NCI-H1105 (cell line): ENCODE data around the gene ATP10B.

Experiments used
- DNase-seq: peaks from one replicate; lab custom pipeline; 2025; lab: John Stamatoyannopoulos, UW

Gene ATP10B

GRCh38 chr5:160692271-160692670 lies 159.7 kb downstream of the ATP10B start:
- DNase-seq, result no peak

DNA sequence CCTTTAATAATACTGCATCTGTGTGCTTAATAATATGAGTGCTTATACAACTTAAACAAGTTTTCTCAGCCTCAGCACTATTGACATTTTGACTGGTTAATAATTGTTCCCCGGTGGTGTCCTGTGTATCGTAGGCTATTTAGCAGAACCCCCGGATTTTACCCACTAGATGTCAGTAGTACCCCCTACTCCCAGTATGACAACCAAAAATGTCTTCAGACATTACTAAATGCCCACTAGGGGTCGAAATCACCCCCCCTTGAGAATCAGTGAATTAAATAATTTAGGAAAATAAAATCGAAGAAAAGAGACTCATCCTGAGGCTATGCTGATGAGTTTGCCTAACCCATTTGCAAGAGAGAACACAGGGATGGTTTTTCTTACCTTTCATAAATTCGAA lies 166.3 kb downstream of the ATP10B start:
- no peak for DNase-seq

DNA sequence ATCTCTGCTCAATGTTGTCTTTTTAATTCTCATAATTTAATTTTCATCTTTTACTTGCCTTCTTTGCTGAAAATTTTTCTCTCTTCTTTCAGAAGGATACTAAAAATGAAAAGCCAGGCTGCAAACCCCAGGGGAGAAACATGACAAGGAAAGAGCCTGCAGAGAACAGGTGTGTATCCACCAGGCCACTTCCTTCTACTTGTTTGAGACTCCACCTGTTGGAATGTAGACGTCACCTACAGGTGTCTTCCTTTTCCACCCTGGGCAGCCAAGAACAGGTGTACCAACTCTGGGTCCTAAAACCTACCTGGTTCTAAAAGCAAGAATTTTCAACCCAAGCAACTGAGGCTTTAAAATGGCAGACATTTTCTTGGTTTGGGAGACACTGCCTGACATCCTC lies 166.8 kb downstream of the ATP10B start:
- no peak for DNase-seq

DNA sequence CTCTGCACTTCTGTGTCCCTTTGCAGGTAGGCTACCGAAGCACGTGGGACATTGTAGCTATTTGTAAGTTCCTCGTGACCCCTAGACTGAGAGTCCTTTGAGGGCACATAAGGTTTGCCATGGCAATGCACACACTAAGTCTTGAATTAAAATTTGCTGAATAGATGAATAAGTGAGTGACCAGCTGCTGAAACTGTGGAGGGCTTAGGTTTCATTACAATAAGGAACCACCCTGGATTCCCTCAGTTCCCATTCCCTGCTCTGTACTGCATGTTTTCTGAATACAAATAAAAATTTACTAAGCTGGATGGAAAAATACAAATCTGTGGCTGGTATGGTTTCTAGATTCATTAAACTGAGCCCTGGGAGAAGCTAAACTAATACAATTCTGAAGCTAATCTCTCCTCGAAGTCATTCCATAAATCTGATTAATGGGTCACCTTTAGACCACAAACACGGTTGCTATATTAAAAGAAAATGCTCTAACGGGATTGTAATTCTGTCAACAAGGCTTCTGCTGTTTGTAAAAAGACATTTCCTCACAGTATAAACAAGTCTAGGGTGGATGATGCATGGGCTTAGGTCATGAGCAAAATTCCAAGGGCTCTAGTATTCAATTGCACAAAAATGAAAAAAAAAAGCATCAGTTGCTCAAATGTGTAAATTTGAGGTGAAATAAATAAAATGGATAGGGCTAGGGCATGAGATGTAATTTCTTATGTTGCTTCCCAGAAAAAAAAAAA lies 172.3 kb downstream of the ATP10B start:
- DNase-seq, result no peak

GRCh38 chr5:160675988-160676387 lies 176.0 kb downstream of the ATP10B start:
- DNase-seq, result no peak

DNA sequence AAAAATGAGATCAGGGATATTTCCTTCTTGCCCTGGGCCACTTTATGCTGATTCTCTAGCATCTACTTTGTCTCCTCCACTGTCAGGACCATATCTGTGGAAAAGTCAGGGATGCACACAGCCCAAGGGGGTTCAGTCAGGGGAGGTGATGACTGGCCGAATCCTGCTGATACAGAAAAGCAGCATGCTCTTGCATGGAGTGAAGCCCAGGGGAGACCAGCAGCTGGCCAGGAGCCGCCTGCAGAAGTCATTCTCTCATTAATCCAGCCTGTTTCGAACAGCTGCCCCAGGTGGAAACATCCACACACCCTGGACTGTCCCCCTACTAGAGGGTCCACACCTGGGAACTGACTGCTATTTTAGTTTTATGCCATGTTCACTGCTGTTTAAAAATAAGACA lies 177.1 kb downstream of the ATP10B start:
- DNase-seq, result no peak

DNA sequence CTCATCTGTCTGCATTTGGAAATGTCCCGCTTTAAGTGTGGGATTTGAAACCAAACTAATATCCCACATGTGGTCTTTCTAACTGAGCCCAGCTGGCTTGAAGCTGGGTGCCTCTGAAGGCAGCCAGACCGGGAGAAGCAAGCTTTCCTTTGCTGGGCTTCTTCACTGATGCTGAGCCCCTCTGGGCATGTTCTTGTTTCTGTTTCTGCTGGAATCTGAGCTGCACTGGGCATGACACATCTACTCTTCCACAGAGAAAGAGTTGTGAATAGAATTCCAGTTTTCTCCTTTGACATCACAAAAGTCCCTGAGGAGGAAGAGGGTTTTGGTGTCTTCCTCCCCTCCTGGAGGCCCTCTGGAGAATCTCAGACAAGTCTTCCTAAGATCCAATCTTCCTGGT lies 179.5 kb downstream of the ATP10B start:
- DNase-seq, result no peak

DNA sequence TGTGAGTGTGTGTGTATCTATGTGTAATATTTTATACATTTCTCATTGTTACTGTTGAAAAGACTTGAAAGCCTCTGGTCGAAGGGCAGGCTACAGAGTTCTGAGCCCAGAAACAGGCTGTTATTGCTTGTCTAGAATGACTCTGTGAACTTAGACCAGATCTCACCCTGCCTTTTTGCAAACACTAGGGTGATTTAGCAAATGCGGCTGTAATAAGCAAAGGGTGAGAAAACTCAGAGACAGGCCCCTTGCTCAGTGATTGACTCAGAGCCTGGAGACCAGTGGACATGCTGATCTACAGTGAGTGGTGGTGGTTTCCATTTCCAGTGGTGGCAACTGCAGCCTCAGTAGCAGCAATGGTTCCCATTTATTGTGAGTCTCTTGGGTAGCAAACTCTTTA lies 183.7 kb downstream of the ATP10B start:
- no peak for DNase-seq

GRCh38 chr5:160667160-160667559 lies 184.9 kb downstream of the ATP10B start:
- no peak for DNase-seq

GRCh38 chr5:160665460-160665859 lies 186.6 kb downstream of the ATP10B start:
- no peak for DNase-seq

GRCh38 chr5:160660132-160660531 lies 191.9 kb downstream of the ATP10B start:
- no peak for DNase-seq

DNA sequence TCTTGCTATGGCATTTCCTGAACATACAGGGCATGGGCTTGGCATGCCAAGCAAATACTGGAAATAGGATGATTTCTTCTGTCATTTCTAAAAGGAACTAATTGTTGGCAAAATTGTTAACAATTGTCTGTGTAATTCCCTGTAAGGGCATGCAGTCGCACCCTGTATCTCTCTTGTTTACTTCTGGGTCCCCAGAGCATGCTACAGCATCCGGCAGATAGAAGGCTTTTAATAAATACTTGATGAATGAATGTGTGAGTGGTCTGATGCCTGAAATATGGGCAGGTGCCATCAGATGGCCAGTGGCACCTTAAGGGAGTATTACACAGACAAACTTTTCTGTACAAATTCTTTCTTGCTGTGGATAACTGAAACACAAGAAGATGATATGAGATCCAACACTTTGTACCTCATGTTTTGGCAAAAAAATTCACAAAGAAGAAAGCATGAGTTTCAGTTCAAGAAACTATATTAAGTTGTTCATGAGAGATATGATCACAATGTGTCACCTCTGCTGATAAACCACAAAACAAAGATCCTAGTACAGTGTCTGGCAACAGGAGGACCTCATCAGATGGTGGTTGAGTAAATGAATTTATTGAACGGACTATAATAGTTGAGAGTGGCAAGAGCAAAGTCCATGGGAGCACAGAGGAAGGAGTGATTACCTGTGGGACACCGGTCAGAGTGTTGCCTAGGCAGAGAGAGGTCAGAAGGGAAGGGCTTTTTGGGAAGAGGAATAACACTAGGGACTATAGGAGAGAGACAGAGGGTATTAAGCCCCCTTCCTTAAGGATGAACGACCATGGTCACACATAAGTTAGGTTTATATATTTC lies 194.2 kb downstream of the ATP10B start:
- no peak for DNase-seq

DNA sequence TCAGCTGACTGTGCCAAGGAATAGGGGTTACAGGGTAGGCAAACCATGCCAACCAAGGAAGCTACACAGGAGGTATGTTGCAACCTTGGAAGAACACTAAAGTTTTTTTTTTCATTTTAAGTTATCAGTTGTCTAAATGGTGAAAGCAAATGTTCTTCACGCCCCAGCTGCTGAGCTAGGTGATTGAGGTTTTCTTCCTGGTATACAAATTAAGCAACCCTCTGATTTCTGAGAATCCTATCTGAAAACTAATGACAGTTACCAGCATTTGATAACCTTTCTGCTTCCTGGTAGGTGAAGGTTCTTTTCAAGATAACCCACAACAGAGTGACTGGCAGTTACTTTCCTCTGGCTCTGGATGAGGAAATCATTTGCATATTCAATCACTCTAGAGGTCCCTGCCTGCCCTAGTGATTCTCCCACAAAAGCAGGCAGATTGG lies 194.9 kb downstream of the ATP10B start:
- no peak for DNase-seq

DNA sequence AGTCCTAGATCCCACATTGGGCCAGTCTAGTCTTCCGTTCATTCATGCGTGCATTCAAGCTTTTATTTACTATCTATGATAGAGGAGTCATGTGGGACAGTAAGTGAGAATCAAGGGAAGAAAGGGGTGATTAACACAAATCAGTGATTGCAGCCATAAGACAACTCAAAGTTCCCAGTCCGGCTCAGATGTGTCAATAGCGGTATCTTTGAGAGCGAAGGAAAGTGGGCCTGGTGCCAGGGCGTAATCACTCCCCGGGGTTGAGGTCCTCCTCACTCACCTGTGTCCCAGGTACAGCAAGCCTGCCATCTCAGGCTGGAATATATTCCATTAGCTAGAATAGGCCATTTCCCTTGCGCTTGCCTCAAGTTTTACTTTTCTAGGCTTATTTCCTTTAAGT lies 196.3 kb downstream of the ATP10B start:
- DNase-seq, result no peak

GRCh38 chr5:160651692-160652645 lies 200.0 kb downstream of the ATP10B start:
- no peak for DNase-seq

DNA sequence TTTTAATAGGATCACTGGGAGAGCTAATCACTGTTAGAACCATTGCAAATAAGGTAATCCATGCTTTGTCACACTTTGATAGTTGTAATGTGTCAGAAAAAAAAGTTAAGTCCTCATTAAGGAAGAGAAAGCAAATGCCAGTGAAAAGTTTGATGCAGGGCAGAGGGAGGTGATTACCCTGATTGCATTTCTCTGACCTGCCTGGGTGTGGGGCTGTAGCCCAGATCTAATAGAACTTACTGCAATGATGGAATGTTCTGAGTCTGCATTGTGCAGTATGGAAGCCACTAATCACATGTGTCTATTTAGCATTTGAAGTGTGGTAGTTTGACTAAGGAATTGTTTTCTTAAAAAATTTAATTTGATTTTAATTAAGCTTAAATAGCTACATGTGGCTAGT lies 202.7 kb downstream of the ATP10B start:
- no peak for DNase-seq

DNA sequence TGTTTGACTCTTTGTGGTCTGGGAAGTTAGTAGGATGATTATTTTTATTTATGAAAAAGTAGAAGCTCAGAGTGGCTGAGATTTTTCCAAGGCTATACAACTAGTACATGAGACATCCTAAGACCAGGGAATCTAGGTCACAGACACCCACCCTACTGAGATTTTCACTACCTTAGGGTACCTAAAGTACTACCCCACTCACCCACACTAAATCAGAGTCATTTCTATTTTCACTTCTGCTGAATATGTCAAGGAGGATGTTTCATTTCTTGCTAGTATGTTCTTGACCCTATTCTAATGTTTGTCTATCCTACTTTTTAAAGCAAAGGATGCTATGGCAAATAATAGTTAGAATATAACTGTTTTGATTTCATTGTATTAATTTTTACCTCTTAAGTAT lies 206.0 kb downstream of the ATP10B start:
- no peak for DNase-seq

DNA sequence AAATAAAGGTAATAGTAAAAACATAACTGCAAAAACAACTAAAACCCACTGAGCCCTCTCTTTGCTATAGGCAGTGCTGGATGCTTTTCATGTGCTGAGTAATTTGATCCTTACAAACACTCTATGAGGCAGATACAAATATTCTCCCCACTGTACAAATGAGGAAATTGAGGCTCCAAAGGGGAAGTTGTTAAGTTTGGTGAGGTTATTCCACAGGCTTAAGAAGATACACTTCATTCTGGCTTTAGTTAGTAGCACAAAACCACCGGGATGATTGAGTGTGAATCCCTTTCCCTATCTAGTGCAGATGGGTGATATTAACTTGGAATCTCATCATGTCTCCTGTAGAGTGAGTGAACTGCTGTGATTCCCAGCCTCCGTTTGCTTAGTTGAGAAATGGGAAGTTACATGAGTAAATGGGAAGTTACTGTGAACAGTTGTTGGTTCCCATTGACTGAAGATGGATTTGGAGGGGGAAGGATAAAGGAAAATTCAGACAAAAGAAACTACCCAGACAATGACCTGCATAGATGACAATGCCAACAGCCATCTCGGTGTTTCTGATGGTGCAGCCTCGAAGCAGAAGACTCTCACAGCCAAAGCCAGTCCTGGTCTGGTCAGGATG lies 208.3 kb downstream of the ATP10B start:
- no peak for DNase-seq

GRCh38 chr5:160641405-160641804 lies 210.6 kb downstream of the ATP10B start:
- DNase-seq, result no peak

DNA sequence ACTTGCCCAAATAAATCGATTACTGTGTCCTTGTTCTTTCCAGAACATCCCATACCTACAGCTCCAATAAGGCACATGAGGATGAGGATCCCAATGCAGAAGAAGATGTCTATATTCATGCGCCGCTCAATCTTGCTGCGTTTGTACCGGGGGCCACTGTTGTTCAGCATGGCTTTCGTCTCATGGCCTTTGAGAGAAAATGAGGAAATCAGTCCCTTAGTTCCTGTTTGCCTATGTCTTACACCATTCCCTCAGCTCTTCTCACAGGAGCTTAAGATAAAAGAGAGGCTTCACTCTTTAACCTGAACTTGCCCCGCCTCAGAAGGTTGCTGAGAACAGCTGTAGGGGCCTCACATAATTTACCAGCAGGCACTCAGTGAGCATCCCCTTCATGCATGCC lies 211.6 kb downstream of the ATP10B start:
- no peak for DNase-seq

- no peak for DNase-seq
These were observed 213.8 kb downstream of the ATP10B start for GRCh38 chr5:160638161-160638742.
